Eye (tissue), 1 donor: ENCODE results near the gene SEMA4F.
A peak's percentile ranks its signal among the peaks of the same experiment; 100 is the strongest.

Experiments
- DNase-seq: peaks from one replicate; pipeline ENCODE4 v3.0.0-alpha.2; 2015

The SEMA4F gene

GRCh38 chr2:74670263-74670662, 16.2 kb downstream of the SEMA4F start:
- DNase-seq: no peak

GRCh38 chr2:74671479-74671878, 17.4 kb downstream of the SEMA4F start:
- DNase-seq: no peak

- no peak for DNase-seq
Measured at GRCh38 chr2:74673826-74674528, 19.9 kb downstream of the SEMA4F start.

GRCh38 chr2:74675090-74675489, 21.0 kb downstream of the SEMA4F start:
- no peak for DNase-seq

- no peak for DNase-seq
Measured at GRCh38 chr2:74676331-74676730, 22.3 kb downstream of the SEMA4F start.

- no peak for DNase-seq
Measured at GRCh38 chr2:74679615-74680014, 25.6 kb downstream of the SEMA4F start.

GRCh38 chr2:74682501-74682900, 28.5 kb downstream of the SEMA4F start:
- no peak for DNase-seq

- DNase-seq: no peak
Measured at GRCh38 chr2:74685408-74685807, 31.4 kb downstream of the SEMA4F start.

- DNase-seq: no peak
Measured at GRCh38 chr2:74688881-74689280, 34.8 kb downstream of the SEMA4F start.

GRCh38 chr2:74689671-74690070, 35.6 kb downstream of the SEMA4F start:
- no peak for DNase-seq

GRCh38 chr2:74690571-74690970, 36.5 kb downstream of the SEMA4F start:
- DNase-seq: peak; percentile 83

GRCh38 chr2:74691929-74692328, 37.9 kb downstream of the SEMA4F start:
- no peak for DNase-seq

GRCh38 chr2:74693213-74693612, 39.2 kb downstream of the SEMA4F start:
- no peak for DNase-seq

GRCh38 chr2:74693668-74694067, 39.6 kb downstream of the SEMA4F start:
- no peak for DNase-seq

GRCh38 chr2:74694281-74694680, 40.2 kb downstream of the SEMA4F start:
- DNase-seq: no peak

- DNase-seq: no peak
Measured at GRCh38 chr2:74695663-74696062, 41.6 kb downstream of the SEMA4F start.

GRCh38 chr2:74696829-74697228, 42.8 kb downstream of the SEMA4F start:
- DNase-seq: peak; percentile 11

- no peak for DNase-seq
Measured at GRCh38 chr2:74700643-74701372, 46.8 kb downstream of the SEMA4F start.

- no peak for DNase-seq
Measured at GRCh38 chr2:74702001-74702715, 48.1 kb downstream of the SEMA4F start.

GRCh38 chr2:74703373-74703772, 49.3 kb downstream of the SEMA4F start:
- DNase-seq: no peak

- DNase-seq: no peak
Measured at GRCh38 chr2:74704216-74704615, 50.2 kb downstream of the SEMA4F start.

- DNase-seq: no peak
Measured at GRCh38 chr2:74706741-74707140, 52.7 kb downstream of the SEMA4F start.

GRCh38 chr2:74707837-74708236, 53.8 kb downstream of the SEMA4F start:
- DNase-seq: no peak

GRCh38 chr2:74708296-74708695, 54.2 kb downstream of the SEMA4F start:
- DNase-seq: no peak
